Measurements from ENCODE around the gene PPP3CB. TPM values are rescaled to one million over a fixed set of nuclear protein-coding genes. Genes with fewer than 3 reads are reported as not detected.

The PPP3CB gene
- total RNA-seq, 4 donors from 2014 or later = 60.1 to 91.6 (median 68.7) TPM

GRCh38 chr10:73448384-73448783, 47.4 kb downstream of the PPP3CB start:
- no peaks in the 10 kb centered on the region for H3K27me3 ChIP-seq
- TF ChIP-seq CTCF (IDR thresholded peaks at IDR 0.05 in 4 of 5, conservative IDR thresholded peaks at IDR 0.05 in 1 of 5) (no peak), POLR2A (IDR thresholded peaks at IDR 0.05) (no peak)
- no peak for DNase-seq
- ATAC-seq = no peak
- H3K4me3 ChIP-seq = no peak overlapping the region
- H3K4me1 ChIP-seq = peaks cover 6 to 11% of the 10 kb centered on the region in 2 donors
- peak overlapping the region in 1 of 4 donors; percentile 40 for H3K27ac ChIP-seq
- peaks cover 0 to 41% of the 10 kb centered on the region in 2 donors for H3K36me3 ChIP-seq
- intact Hi-C loops (cut with DNase I; ENCODE audit: low total_unique reads) (no loop called here), in situ Hi-C loops (cut with MboI; ENCODE audit: low sequenced_read_pairs in 4 of 4) (no loop called here)
- H3K9me3 ChIP-seq = no peaks in the 10 kb centered on the region

- Histone ChIP-seq H3K27me3 (no peaks in the 10 kb centered on the region), H3K9me3 (no peaks in the 10 kb centered on the region), H3K36me3 (peaks cover 0 to 30% of the 10 kb centered on the region in 2 donors), H3K4me1 (peaks cover 15% of the 10 kb centered on the region in 2 donors), H3K4me3 (no peak overlapping the region), H3K27ac (peak overlapping the region in 1 of 4 donors; percentile 40)
- TF ChIP-seq POLR2A (IDR thresholded peaks at IDR 0.05) (no peak), CTCF (IDR thresholded peaks at IDR 0.05 in 4 of 5, conservative IDR thresholded peaks at IDR 0.05 in 1 of 5) (no peak)
- intact Hi-C loops (cut with DNase I; ENCODE audit: low total_unique reads) (no loop called here), in situ Hi-C loops (cut with MboI; ENCODE audit: low sequenced_read_pairs in 4 of 4) (no loop called here)
- no peak for ATAC-seq
- DNase-seq = no peak
Observed at GRCh38 chr10:73446926-73447325, 48.9 kb downstream of the PPP3CB start.

- no peak for DNase-seq
- in situ Hi-C loops (cut with MboI; ENCODE audit: low sequenced_read_pairs in 4 of 4) (no loop called here), intact Hi-C loops (cut with DNase I; ENCODE audit: low total_unique reads) (no loop called here)
- Histone ChIP-seq H3K27me3 (no peaks in the 10 kb centered on the region), H3K4me3 (no peak overlapping the region), H3K36me3 (peaks cover 0 to 30% of the 10 kb centered on the region in 2 donors), H3K4me1 (peaks cover 15% of the 10 kb centered on the region in 2 donors), H3K9me3 (no peaks in the 10 kb centered on the region), H3K27ac (peak overlapping the region in 3 of 4 donors; percentile 23 to 71 (median 70))
- TF ChIP-seq POLR2A (IDR thresholded peaks at IDR 0.05) (no peak), CTCF (IDR thresholded peaks at IDR 0.05 in 4 of 5, conservative IDR thresholded peaks at IDR 0.05 in 1 of 5) (no peak)
- ATAC-seq = no peak
Observed at GRCh38 chr10:73444457-73444856, 51.4 kb downstream of the PPP3CB start.

- Histone ChIP-seq H3K4me1 (peaks cover 10 to 20% of the 10 kb centered on the region in 2 donors), H3K36me3 (peaks cover 0 to 27% of the 10 kb centered on the region in 2 donors), H3K27ac (peak overlapping the region in 1 of 4 donors; percentile 71), H3K27me3 (no peaks in the 10 kb centered on the region), H3K4me3 (no peak overlapping the region), H3K9me3 (no peaks in the 10 kb centered on the region)
- DNase-seq (no peak), ATAC-seq (no peak)
- in situ Hi-C loops (cut with MboI; ENCODE audit: low sequenced_read_pairs in 4 of 4) = no loop called here
- TF ChIP-seq CTCF (IDR thresholded peaks at IDR 0.05 in 4 of 5, conservative IDR thresholded peaks at IDR 0.05 in 1 of 5) (no peak), POLR2A (IDR thresholded peaks at IDR 0.05) (no peak)
- intact Hi-C loops (cut with DNase I; ENCODE audit: low total_unique reads) = no loop called here
Observed at GRCh38 chr10:73439605-73440312, 56.1 kb downstream of the PPP3CB start.

All from gastrocnemius medialis (tissue), 4 donors.